K562 (cell line): ENCODE data around the gene NKG7. TPM values are rescaled to one million over a fixed set of nuclear protein-coding genes. Genes with fewer than 3 reads are reported as not detected.

Experiments
- CEBPZ ChIP-seq: fragments of 150-350 bp; IDR thresholded peaks from 2 replicates; pipeline ENCODE4 v1.6.1; 2014; ENCODE audit warnings: low read depth, mild to moderate bottlenecking, low read length, borderline replicate concordance
- FOXK2 ChIP-seq, 2 experiments: fragments of 450-650 bp; IDR thresholded peaks in 1 of 2; conservative IDR thresholded peaks in 1 of 2; 2 replicates each; pipeline ENCODE4 v1.6.1; 2016; ENCODE audit warnings: low read depth in 2 of 2, mild to moderate bottlenecking in 1 of 2
- GABPB1 ChIP-seq: sonication (generic); formaldehyde crosslinking; IDR thresholded peaks from 2 replicates; pipeline ENCODE4 v1.8.0; 2022; ENCODE audit warnings: mild to moderate bottlenecking, missing genetic modification reagents
- KLF13 ChIP-seq: fragments of 450-650 bp; IDR thresholded peaks from 2 replicates; pipeline ENCODE4 v1.6.1; 2016; ENCODE audit warnings: missing genetic modification characterization, low read depth, mild to moderate bottlenecking, missing compliant biosample characterization, moderate library complexity, borderline replicate concordance
- PHTF2 ChIP-seq: fragments of 250-450 bp; sonication (Bioruptor Pico); IDR thresholded peaks from 2 replicates; pipeline ENCODE4 v1.5.0; 2021; ENCODE audit warnings: mild to moderate bottlenecking
- POLR2A ChIP-seq: fragments of 450-650 bp; conservative IDR thresholded peaks from 2 replicates; pipeline ENCODE4 v1.6.1; 2016
- RREB1 ChIP-seq: fragments of 250-450 bp; sonication (Bioruptor Pico); IDR thresholded peaks from 2 replicates; pipeline ENCODE4 v1.4.0; 2020
- SMARCE1 ChIP-seq: fragments of 450-650 bp; IDR thresholded peaks from 2 replicates; pipeline ENCODE4 v1.7.1; 2016; ENCODE audit warnings: mild to moderate bottlenecking
- SMC3 ChIP-seq: conservative IDR thresholded peaks from 2 replicates; pipeline ENCODE4 v1.6.1; 2011; ENCODE audit warnings: low read depth, low read length, improper control_type of control experiment; ENCODE audit not compliant: insufficient read depth
- ZC3H4 ChIP-seq: sonication (generic); formaldehyde crosslinking; IDR thresholded peaks from 2 replicates; pipeline ENCODE4 v1.9.0; 2021; ENCODE audit warnings: missing genetic modification reagents, borderline replicate concordance
- ZFX ChIP-seq: sonication (generic); formaldehyde crosslinking; IDR thresholded peaks from 2 replicates; pipeline ENCODE4 v1.8.0; 2022; ENCODE audit warnings: mild to moderate bottlenecking, missing genetic modification reagents, moderate library complexity
- ZNF592 ChIP-seq: fragments of 450-650 bp; IDR thresholded peaks from 2 replicates; pipeline ENCODE4 v1.6.1; 2017; ENCODE audit warnings: antibody characterized with exemption, mild to moderate bottlenecking
- polyA plus RNA-seq, 8 experiments: library from polyadenylated mRNA; depleted of rRNA in 4 of 8; stranded (reverse) in 5 of 8; unstranded in 3 of 8; fragments of >200 nt; fragmentation: Nextera tagmentation in 2 of 8; fragmentation: Illumina TruSeq in 1 of 8; extraction: Ambion mirVana in 2 of 8; extraction: Trizol in 1 of 8; gene quantifications; 2 replicates each; pipeline versions ENCODE4 v1.2.1 to v1.2.3, GENCODE V29; 2011 to 2014; ENCODE audit warnings: inconsistent platforms in 1 of 8, missing spikeins in 1 of 8
- total RNA-seq, 7 experiments: library from RNA; depleted of rRNA in 6 of 7; stranded (reverse); fragments of >200 nt in 6 of 7; fragmentation: Illumina TruSeq in 2 of 7; extraction: Trizol in 2 of 7; gene quantifications; 2 replicates each; pipeline versions ENCODE4 v1.2.1 to v1.2.3, GENCODE V29; 2011 to 2021; ENCODE audit warnings: low replicate concordance in 1 of 7

NKG7 gene
- total and polyA plus RNA-seq, 9 of the 15 experiments (the other 6 are each of a cell fraction or from before 2014, with no cell fraction given): 0.30 to 0.70 (median 0.51) TPM; not detected in 2

GRCh38 chr19:51365211-51365964, 7.1 kb downstream of the NKG7 start (continued):
- TF ChIP-seq CEBPZ (no peak), ZC3H4 (CRISPR knock-in tag) (0 out of 2 replicates have a peak, but pooled peaks have one; percentile 17), SMARCE1 (no peak), RREB1 (CRISPR knock-in tag) (no peak), FOXK2 (conservative IDR thresholded peaks at IDR 0.05 in 1 of 2, IDR thresholded peaks at IDR 0.05 in 1 of 2; ENCODE audit: low read depth in 2 of 2) (peak; percentile 29 to 68; a peak in 2 of 4 replicates), KLF13 (tag) (0 out of 2 replicates have a peak, but pooled peaks have one; percentile 13), ZFX (CRISPR knock-in tag) (0 out of 2 replicates have a peak, but pooled peaks have one; percentile 8), GABPB1 (CRISPR knock-in tag) (peak; percentile 7), ZNF592 (0 out of 2 replicates have a peak, but pooled peaks have one; percentile 57), POLR2A (peak; percentile 8; the same call in 1 of the 2 replicates), SMC3 (0 out of 2 replicates have a peak, but pooled peaks have one; percentile 7), PHTF2 (no peak)
